ENCODE results near the gene CTCF. TPM values are rescaled to one million over a fixed set of nuclear protein-coding genes. Genes with fewer than 3 reads are reported as not detected.
A peak's percentile ranks its signal among the peaks of the same experiment; 100 is the strongest.

CTCF gene
- total RNA-seq, 5 donors from 2014 or later (not counting 1 experiment from before 2014, with no cell fraction given), result 55.3 to 69.0 (median 64.0) TPM

- ChIA-PET CTCF (no interaction called here), POLR2A (no interaction called here)
- H3K27me3 ChIP-seq (replicated peaks in 1 of 2; ENCODE audit: control insufficient read depth in 2 of 2, extremely low read depth in 1 of 2, insufficient read depth in 2 of 2, low read length in 1 of 2), result no peaks in the 10 kb centered on the region
- peaks cover 16 to 85% of the 10 kb centered on the region in 2 donors for H3K36me3 ChIP-seq (ENCODE audit: control insufficient read depth in 2 of 2, extremely low read depth in 1 of 2, insufficient read depth in 1 of 2, low read length in 1 of 2)
- WGBS (ENCODE audit: insufficient coverage), result 100% methylated on average over 4 of the region's 7 CpGs
- H3K4me3 ChIP-seq (ENCODE audit: control insufficient read depth in 1 of 2, extremely low read depth in 1 of 2, low read length in 1 of 2), result no peak overlapping the region
- H3K9me3 ChIP-seq, result no peaks in the 10 kb centered on the region
- no peak overlapping the region for H3K27ac ChIP-seq (ENCODE audit: low read length)
- H3K27ac Mint-ChIP-seq, result peak overlapping the region in 1 of 2 donors; percentile 49
- ATAC-seq (replicated peaks in 1 of 4) (no peak), DNase-seq (no peak)
- peaks cover 38% of the 10 kb centered on the region for H3K36me3 Mint-ChIP-seq
- no peak overlapping the region for H3K4me3 Mint-ChIP-seq
- no peaks in the 10 kb centered on the region for H3K4me1 Mint-ChIP-seq
- H3K27me3 Mint-ChIP-seq, result no peaks in the 10 kb centered on the region
- H3K4me1 ChIP-seq (ENCODE audit: control insufficient read depth in 1 of 2, extremely low read depth in 1 of 2, insufficient read depth in 2 of 2, low read length in 2 of 2), result no peaks in the 10 kb centered on the region
- H3K9me3 Mint-ChIP-seq, result no peaks in the 10 kb centered on the region
These were observed 70.3 kb downstream of the CTCF start for GRCh38 chr16:67632415-67633172.

- no peak overlapping the region for H3K27ac ChIP-seq (ENCODE audit: low read length)
- no peak overlapping the region for H3K4me3 ChIP-seq (ENCODE audit: control insufficient read depth in 1 of 2, extremely low read depth in 1 of 2, low read length in 1 of 2)
- 94% methylated on average over 2 of the region's 8 CpGs for WGBS (ENCODE audit: insufficient coverage)
- Mint-ChIP-seq H3K9me3 (no peaks in the 10 kb centered on the region), H3K4me3 (no peak overlapping the region), H3K4me1 (no peaks in the 10 kb centered on the region), H3K27ac (peak overlapping the region in 1 of 2 donors; percentile 1), H3K36me3 (peaks cover 35% of the 10 kb centered on the region), H3K27me3 (no peaks in the 10 kb centered on the region)
- no peaks in the 10 kb centered on the region for H3K4me1 ChIP-seq (ENCODE audit: control insufficient read depth in 1 of 2, extremely low read depth in 1 of 2, insufficient read depth in 2 of 2, low read length in 2 of 2)
- no peaks in the 10 kb centered on the region for H3K27me3 ChIP-seq (replicated peaks in 1 of 2; ENCODE audit: control insufficient read depth in 2 of 2, extremely low read depth in 1 of 2, insufficient read depth in 2 of 2, low read length in 1 of 2)
- peaks cover 13 to 64% of the 10 kb centered on the region in 2 donors for H3K36me3 ChIP-seq (ENCODE audit: control insufficient read depth in 2 of 2, extremely low read depth in 1 of 2, insufficient read depth in 1 of 2, low read length in 1 of 2)
- DNase-seq (no peak), ATAC-seq (replicated peaks in 1 of 4) (no peak)
- no peaks in the 10 kb centered on the region for H3K9me3 ChIP-seq
- POLR2A ChIA-PET, result no interaction called here
- CTCF ChIA-PET, result no interaction called here
These were observed 74.4 kb downstream of the CTCF start for GRCh38 chr16:67636713-67637112.

GRCh38 chr16:67637625-67638024 is 75.3 kb downstream of the CTCF start:
- ATAC-seq (replicated peaks in 1 of 4) (no peak), DNase-seq (no peak)
- ChIA-PET CTCF (no interaction called here), POLR2A (no interaction called here)
- WGBS (ENCODE audit: insufficient coverage), result 100% methylated on average over 1 of the region's 12 CpGs
- Histone ChIP-seq H3K27ac (ENCODE audit: low read length) (no peak overlapping the region), H3K4me1 (ENCODE audit: control insufficient read depth in 1 of 2, extremely low read depth in 1 of 2, insufficient read depth in 2 of 2, low read length in 2 of 2) (no peaks in the 10 kb centered on the region), H3K4me3 (ENCODE audit: control insufficient read depth in 1 of 2, extremely low read depth in 1 of 2, low read length in 1 of 2) (no peak overlapping the region), H3K9me3 (no peaks in the 10 kb centered on the region), H3K36me3 (ENCODE audit: control insufficient read depth in 2 of 2, extremely low read depth in 1 of 2, insufficient read depth in 1 of 2, low read length in 1 of 2) (peaks cover 13 to 55% of the 10 kb centered on the region in 2 donors), H3K27me3 (replicated peaks in 1 of 2; ENCODE audit: control insufficient read depth in 2 of 2, extremely low read depth in 1 of 2, insufficient read depth in 2 of 2, low read length in 1 of 2) (no peaks in the 10 kb centered on the region)
- H3K4me1 Mint-ChIP-seq, result no peaks in the 10 kb centered on the region
- H3K4me3 Mint-ChIP-seq, result no peak overlapping the region
- H3K27ac Mint-ChIP-seq, result no peak overlapping the region
- H3K36me3 Mint-ChIP-seq, result peaks cover 28% of the 10 kb centered on the region
- H3K27me3 Mint-ChIP-seq, result no peaks in the 10 kb centered on the region
- H3K9me3 Mint-ChIP-seq, result no peaks in the 10 kb centered on the region

GRCh38 chr16:67641779-67642708 is 79.7 kb downstream of the CTCF start:
- no peak overlapping the region for H3K4me3 Mint-ChIP-seq
- H3K27ac ChIP-seq (ENCODE audit: low read length), result no peak overlapping the region
- no peak for DNase-seq
- peaks cover 0 to 28% of the 10 kb centered on the region in 2 experiments for H3K4me1 ChIP-seq (ENCODE audit: control insufficient read depth in 1 of 2, extremely low read depth in 1 of 2, insufficient read depth in 2 of 2, low read length in 2 of 2)
- POLR2A ChIA-PET, result interaction anchor here in 1 of 2 donors (0.6 kb wide), 1 partner anchor 122 kb away, joined by 3 read pairs; no protein-coding TSS in a partner anchor
- peak overlapping the region; percentile 11 to 39 for H3K27ac Mint-ChIP-seq
- peaks cover 15% of the 10 kb centered on the region for H3K36me3 Mint-ChIP-seq
- no peaks in the 10 kb centered on the region for H3K9me3 ChIP-seq
- CTCF ChIA-PET, result interaction anchor here (0.6 to 4.3 kb wide), 5 partner anchors 28 to 161 kb away, joined by 3 to 44 read pairs (median 3); partner anchors contain the start of gene ATP6V0D1 (in 1 of the 2)
- peaks cover 6 to 17% (median 16%) of the 10 kb centered on the region in 3 donors for H3K4me1 Mint-ChIP-seq
- H3K4me3 ChIP-seq (ENCODE audit: control insufficient read depth in 1 of 2, extremely low read depth in 1 of 2, low read length in 1 of 2), result no peak overlapping the region
- H3K36me3 ChIP-seq (ENCODE audit: control insufficient read depth in 2 of 2, extremely low read depth in 1 of 2, insufficient read depth in 1 of 2, low read length in 1 of 2), result peaks cover 4 to 33% of the 10 kb centered on the region in 2 donors
- no peak for ATAC-seq (replicated peaks in 1 of 4)
- WGBS (ENCODE audit: insufficient coverage), result 85% methylated on average over 8 of the region's 10 CpGs
- no peaks in the 10 kb centered on the region for H3K9me3 Mint-ChIP-seq
- H3K27me3 ChIP-seq (replicated peaks in 1 of 2; ENCODE audit: control insufficient read depth in 2 of 2, extremely low read depth in 1 of 2, insufficient read depth in 2 of 2, low read length in 1 of 2), result no peaks in the 10 kb centered on the region
- H3K27me3 Mint-ChIP-seq, result no peaks in the 10 kb centered on the region

DNA sequence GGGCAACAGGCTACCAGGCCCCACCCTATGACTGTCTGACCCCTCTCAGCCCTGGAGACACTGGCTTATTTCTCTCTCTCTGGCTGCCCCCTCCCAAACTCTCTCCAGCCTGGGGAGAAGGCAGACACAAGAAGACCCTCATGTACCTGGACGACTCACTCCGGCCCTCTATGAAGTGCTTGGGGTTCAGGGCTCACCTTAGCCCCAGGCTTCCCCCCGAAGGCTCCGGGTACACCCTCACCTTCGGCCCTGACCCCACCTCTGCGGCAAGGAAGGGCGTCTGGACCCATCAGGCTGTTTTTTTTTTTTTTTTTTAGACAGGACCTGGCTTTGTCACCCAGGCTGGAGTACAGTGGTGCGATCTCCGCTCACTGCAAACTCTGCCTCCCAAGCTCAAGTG is 81.7 kb downstream of the CTCF start:
- ATAC-seq (replicated peaks in 1 of 4), result no peak
- ChIA-PET CTCF (interaction anchor here (0.6 to 4.3 kb wide), 16 partner anchors 10 to 320 kb away, joined by 3 to 44 read pairs (median 9); partner anchors contain the start of genes ACD (in 1 of the 2), ATP6V0D1 (in 1 of the 2) and PARD6A (in 1 of the 2)), POLR2A (interaction anchor here in 1 of 2 donors (0.7 kb wide), 1 partner anchor 154 kb away, joined by 9 read pairs; no protein-coding TSS in a partner anchor)
- Histone ChIP-seq H3K4me1 (ENCODE audit: control insufficient read depth in 1 of 2, extremely low read depth in 1 of 2, insufficient read depth in 2 of 2, low read length in 2 of 2) (peaks cover 0 to 33% of the 10 kb centered on the region in 2 experiments), H3K9me3 (no peaks in the 10 kb centered on the region), H3K36me3 (ENCODE audit: control insufficient read depth in 2 of 2, extremely low read depth in 1 of 2, insufficient read depth in 1 of 2, low read length in 1 of 2) (peaks cover 0 to 29% of the 10 kb centered on the region in 2 donors), H3K4me3 (ENCODE audit: control insufficient read depth in 1 of 2, extremely low read depth in 1 of 2, low read length in 1 of 2) (no peak overlapping the region), H3K27me3 (replicated peaks in 1 of 2; ENCODE audit: control insufficient read depth in 2 of 2, extremely low read depth in 1 of 2, insufficient read depth in 2 of 2, low read length in 1 of 2) (no peaks in the 10 kb centered on the region), H3K27ac (ENCODE audit: low read length) (peak overlapping the region; percentile 80)
- Mint-ChIP-seq H3K36me3 (peaks cover 1% of the 10 kb centered on the region), H3K27ac (peak overlapping the region; percentile 84 to 87), H3K9me3 (no peaks in the 10 kb centered on the region), H3K4me1 (peaks cover 6 to 20% (median 16%) of the 10 kb centered on the region in 3 donors), H3K27me3 (no peaks in the 10 kb centered on the region), H3K4me3 (peak overlapping the region; percentile 65 to 81 (median 76))
- 97% methylated on average over 7 of the region's 9 CpGs for WGBS (ENCODE audit: insufficient coverage)
- no peak for DNase-seq

Measured in T-cell (primary cell).